Stimulated activated CD8-positive, alpha-beta memory T cell treated with anti-CD3 and anti-CD28 coated beads, Interleukin-12 subunit alpha, Interleukin-12 subunit beta, amount 100 ng/mL, for 4 hours (primary cell): Measurements from ENCODE around the gene CNOT4.
"Not testable (repeated sequence)": the region's sequence is repeated elsewhere in the genome, so short reads cannot be mapped to it uniquely, and the experiment has no call there.

Experiments used
- DNase-seq: peaks from one replicate; pipeline ENCODE4 v3.0.0-alpha.2; 2020; ENCODE audit warnings: low read depth

CNOT4 gene

GRCh38 chr7:135459076-135459475, 50.8 kb downstream of the CNOT4 start:
- DNase-seq = no peak

GRCh38 chr7:135454060-135454459, 55.8 kb downstream of the CNOT4 start:
- DNase-seq = no peak

- DNase-seq = no peak
Observed at GRCh38 chr7:135449436-135449835, 60.5 kb downstream of the CNOT4 start.

- DNase-seq = no peak
Observed at GRCh38 chr7:135448753-135449152, 61.1 kb downstream of the CNOT4 start.

- DNase-seq = no peak
Observed at GRCh38 chr7:135447748-135448147, 62.2 kb downstream of the CNOT4 start.

GRCh38 chr7:135445690-135446089, 64.2 kb downstream of the CNOT4 start:
- no peak for DNase-seq

- DNase-seq = not testable (repeated sequence)
Observed at GRCh38 chr7:135445266-135445665, 64.6 kb downstream of the CNOT4 start.

GRCh38 chr7:135441791-135442190, 68.1 kb downstream of the CNOT4 start:
- no peak for DNase-seq

GRCh38 chr7:135434047-135434446, 75.9 kb downstream of the CNOT4 start:
- no peak for DNase-seq

- no peak for DNase-seq
Observed at GRCh38 chr7:135430626-135431025, 79.3 kb downstream of the CNOT4 start.

- DNase-seq = no peak
Observed at GRCh38 chr7:135428879-135429278, 81.0 kb downstream of the CNOT4 start.

- DNase-seq = no peak
Observed at GRCh38 chr7:135428011-135428410, 81.9 kb downstream of the CNOT4 start.

GRCh38 chr7:135427166-135427565, 82.7 kb downstream of the CNOT4 start:
- no peak for DNase-seq

- DNase-seq = no peak
Observed at GRCh38 chr7:135425036-135425435, 84.9 kb downstream of the CNOT4 start.

GRCh38 chr7:135420786-135421185, 89.1 kb downstream of the CNOT4 start:
- DNase-seq = no peak

- DNase-seq = no peak
Observed at GRCh38 chr7:135416431-135416830, 93.5 kb downstream of the CNOT4 start.

GRCh38 chr7:135414850-135415439, 95.0 kb downstream of the CNOT4 start:
- no peak for DNase-seq

GRCh38 chr7:135414208-135414607, 95.7 kb downstream of the CNOT4 start:
- no peak for DNase-seq

GRCh38 chr7:135411098-135411497, 98.8 kb downstream of the CNOT4 start:
- no peak for DNase-seq

- no peak for DNase-seq
Observed at GRCh38 chr7:135410543-135410942, 99.4 kb downstream of the CNOT4 start.

- DNase-seq = no peak
Observed at GRCh38 chr7:135409845-135410542, 99.9 kb downstream of the CNOT4 start.

- no peak for DNase-seq
Observed at GRCh38 chr7:135407884-135408283, 102.0 kb downstream of the CNOT4 start.

GRCh38 chr7:135406918-135407317, 103.0 kb downstream of the CNOT4 start:
- no peak for DNase-seq

- DNase-seq = no peak
Observed at GRCh38 chr7:135405969-135406368, 103.9 kb downstream of the CNOT4 start.
